NCI-H128 (cell line): Measurements from ENCODE around the gene ANKMY1.
"Not testable (repeated sequence)": the region's sequence is repeated elsewhere in the genome, so short reads cannot be mapped to it uniquely, and the experiment has no call there.

Experiments used
- DNase-seq: peaks from one replicate; lab custom pipeline; 2025; ENCODE audit not compliant: unreplicated experiment; lab: John Stamatoyannopoulos, UW

ANKMY1 gene

DNA sequence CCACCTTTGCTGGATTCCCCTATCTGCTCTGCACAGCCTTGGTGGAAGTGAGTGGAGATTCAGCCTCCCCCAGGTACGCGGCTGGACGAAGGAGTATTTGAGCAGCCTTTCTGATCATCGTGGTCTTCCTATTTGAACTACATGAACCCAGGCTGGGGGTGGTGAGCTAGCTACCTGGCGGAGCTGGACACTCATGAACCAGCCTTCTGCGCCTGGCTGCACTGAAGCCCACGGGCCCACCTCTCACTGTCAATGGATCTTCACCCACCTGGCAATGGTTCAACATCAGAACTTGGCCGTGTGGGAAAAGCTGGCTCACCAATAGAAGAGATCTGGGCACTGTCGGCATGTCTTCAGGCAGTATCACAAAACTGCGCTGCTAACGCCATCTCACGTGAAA, 35.4 kb downstream of the ANKMY1 start:
- no peak for DNase-seq

GRCh38 chr2:240521885-240522284, 35.9 kb downstream of the ANKMY1 start:
- DNase-seq: not testable (repeated sequence)

DNA sequence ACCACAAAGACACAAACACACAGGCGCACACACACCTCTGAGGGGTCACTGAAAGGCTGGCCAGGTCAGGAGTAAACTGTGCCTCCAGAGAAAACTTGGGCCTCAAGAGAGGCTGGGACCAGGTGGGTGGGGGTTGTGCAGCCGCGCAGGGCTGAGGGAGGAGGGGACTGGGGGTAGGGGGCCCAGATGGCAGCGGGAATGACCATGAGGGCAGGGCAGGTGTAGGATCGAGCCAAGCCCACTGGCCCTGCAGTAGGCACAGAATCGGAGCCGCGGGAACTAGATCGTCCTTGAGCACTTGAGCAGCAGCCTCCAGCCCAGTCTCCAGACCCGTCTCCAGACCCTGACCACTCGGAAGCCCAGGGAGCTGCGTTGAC, 36.8 kb downstream of the ANKMY1 start:
- no peak for DNase-seq

- DNase-seq: no peak
Observed at GRCh38 chr2:240520130-240520973, 37.4 kb downstream of the ANKMY1 start.

- no peak for DNase-seq
Observed at GRCh38 chr2:240519396-240520129, 38.2 kb downstream of the ANKMY1 start.

GRCh38 chr2:240518981-240519380, 38.8 kb downstream of the ANKMY1 start:
- DNase-seq: no peak

DNA sequence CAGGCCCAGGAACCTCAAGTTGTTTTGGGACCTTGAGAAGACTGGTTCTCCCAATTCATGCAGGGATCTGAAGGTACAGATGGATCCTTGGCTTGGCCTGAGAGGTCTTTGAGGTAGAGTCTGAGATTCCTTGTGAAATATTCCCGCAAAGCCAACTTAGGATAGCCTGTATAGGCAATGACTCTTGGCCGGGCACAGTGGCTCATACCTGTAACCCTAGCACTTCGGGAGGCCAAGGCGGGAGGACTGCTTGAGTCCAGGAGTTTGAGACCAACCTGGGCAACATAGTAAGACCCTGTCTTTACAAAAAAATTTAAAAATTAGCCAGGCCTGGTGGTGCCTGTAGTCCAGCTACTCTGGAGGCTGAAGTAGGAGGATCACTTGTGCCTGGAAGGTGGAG, 40.4 kb downstream of the ANKMY1 start:
- DNase-seq: no peak

GRCh38 chr2:240514631-240515030, 43.2 kb downstream of the ANKMY1 start:
- DNase-seq: no peak

GRCh38 chr2:240513549-240514287, 44.1 kb downstream of the ANKMY1 start:
- DNase-seq: no peak

- DNase-seq: no peak
Observed at GRCh38 chr2:240512666-240513535, 44.9 kb downstream of the ANKMY1 start.

DNA sequence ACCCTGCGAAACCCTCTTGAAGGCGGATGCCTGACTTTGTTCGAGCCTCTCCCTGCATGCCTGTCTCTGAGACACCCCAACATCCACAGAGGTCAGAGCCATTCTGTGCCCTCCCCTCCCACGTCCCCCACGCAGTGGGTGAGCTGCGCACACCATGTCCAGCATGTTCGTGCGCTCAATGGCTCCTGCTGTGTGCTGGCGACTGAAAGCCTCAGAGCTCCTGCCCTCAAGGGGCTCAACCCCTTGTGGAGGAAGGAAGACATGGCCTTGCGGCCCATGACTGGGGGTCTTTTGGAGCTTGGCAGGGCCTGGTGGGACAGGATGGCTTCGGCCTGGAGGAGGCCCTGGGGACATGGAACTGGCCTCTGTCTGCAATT, 45.7 kb downstream of the ANKMY1 start:
- DNase-seq: no peak

DNA sequence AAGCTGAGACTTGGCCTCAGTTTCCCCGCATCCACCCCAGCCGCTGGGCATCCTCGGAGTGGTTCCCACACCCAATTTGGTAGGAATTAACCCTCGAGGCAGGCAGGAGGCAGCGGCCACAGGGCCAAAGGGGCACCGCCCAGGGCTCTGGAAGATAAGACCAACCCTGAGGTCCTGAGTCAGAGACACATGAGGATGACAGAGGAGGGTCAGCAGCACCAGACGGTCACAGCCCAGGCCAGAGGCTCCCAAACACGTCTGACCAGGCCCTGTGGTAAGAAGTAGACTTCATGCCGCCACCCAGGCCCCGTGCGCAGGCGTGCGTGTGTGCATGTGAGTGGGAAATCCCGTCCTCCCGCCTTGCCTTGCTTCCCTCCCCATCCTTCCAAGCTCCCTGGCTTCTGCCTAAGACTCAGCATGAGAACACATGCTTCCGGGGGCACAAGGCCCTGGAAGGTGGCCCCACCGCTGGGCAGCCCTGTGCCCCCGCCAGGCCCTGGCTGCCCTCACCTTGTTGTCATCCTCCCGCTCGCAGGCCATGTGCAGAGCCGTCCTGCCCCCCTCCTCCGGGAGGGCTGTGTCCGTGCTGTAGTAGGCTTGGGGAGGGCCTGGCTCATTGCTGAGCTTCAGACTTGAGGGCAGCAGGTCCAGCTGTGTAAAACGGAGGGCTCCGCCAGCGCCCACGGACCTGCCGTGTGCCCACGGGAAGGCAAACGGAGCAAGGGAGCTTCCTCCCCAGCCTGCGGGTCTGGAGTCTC, 46.3 kb downstream of the ANKMY1 start:
- no peak for DNase-seq

DNA sequence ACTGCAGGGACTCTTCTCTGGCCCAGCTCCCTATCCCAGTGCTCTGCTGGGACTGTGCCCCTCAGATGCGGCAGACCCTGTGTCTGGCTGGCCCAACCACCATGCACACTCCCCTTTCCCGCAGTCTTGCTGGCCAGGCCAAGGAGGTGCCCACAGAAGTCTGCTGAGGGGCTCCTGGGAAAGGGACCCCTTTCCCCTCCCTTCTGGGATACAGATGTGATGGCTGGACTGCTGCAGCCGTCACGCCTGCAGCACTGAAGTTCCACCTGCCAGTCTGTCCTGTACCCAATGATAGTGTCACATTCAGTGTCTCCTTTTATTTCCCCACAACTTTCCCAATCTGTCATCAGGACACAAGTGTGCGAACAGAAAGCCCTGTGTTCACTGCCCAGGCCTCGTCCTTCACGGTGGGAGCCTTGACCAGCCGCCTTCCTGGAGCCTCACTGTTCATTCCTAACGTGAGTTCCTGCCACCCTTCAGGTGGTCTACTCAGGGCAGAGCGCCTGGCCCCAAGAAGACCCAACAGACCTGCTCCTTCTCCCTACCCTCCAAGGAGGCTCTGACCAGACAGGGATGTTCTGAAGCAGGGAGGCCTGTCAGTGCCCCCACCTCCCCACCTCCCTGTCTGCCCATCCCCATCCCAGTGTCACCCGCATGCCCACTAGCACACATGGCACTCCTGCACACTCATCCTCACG, 47.1 kb downstream of the ANKMY1 start:
- DNase-seq: no peak

DNA sequence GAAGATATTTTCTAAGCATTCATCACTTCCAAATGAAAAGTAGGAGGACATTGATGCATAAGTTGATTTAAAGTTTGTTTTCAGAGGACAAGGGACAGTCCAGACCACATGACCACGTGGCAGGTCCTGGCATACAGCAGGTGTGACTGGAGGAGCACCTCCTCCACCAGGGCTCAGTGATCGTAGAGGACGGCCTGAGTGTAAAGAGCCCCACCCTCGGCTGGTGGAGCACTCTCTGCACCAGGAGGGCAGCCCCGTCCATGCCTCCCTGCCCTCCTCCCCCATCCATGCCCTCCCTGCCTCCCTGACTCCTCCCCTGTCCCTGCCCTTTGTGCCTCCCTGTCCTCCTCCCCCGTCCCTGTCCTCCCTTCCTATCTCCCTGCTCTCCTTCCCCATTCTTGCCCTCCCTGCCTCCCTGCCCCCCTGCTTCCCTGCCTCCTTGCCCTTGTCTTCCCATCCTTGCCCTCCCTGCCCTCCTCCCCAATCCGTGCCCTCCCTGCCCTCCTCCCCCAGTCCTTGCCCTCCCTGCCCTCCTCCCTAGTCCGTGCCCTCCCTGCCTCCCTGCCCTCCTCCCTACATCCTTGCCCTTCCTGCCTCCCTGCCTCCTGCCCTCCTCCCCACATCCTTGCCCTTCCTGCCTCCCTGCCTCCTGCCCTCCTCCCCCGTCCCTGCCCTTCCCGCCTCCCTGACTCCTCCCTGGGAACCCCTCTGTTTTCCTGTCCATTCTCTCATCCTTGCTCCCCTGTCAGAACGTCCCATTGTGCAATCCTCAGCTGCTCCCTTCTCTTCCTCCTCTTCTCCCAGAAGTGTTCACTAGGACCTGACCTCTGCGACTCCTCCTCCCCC, 47.9 kb downstream of the ANKMY1 start:
- DNase-seq: no peak

- DNase-seq: no peak
Observed at GRCh38 chr2:240508832-240509545, 48.8 kb downstream of the ANKMY1 start.

DNA sequence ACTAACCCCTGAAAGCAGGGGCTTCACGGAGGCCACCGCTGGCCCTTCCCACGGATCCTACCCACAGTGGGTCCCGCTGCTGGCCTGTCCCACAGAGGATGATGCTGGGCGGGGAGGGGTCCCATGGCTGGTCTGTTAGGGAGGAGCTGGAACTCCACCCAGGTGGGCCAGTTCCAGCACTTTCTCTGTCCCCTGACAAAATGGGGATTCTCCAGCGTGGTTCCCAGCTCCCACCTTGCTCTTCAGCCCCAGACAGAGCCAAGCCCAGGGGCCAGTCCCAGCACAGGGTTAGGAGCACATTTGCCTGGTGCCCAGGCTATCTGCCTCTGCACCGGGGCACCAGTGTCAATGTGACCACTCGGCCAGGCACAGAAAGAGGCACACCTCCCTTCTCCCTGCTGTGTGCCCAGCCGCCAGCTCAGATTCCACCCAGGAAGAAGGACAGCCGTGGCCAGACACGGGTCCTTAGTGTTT, 50.0 kb downstream of the ANKMY1 start:
- DNase-seq: no peak

- no peak for DNase-seq
Observed at GRCh38 chr2:240507060-240507777, 50.6 kb downstream of the ANKMY1 start.
